ENCODE results near the gene AP1S1. TPM values are rescaled to one million over a fixed set of nuclear protein-coding genes. Genes with fewer than 3 reads are reported as not detected.

AP1S1 gene
- total and polyA plus RNA-seq, 2 donors (not counting 3 experiments of a cell fraction or from before 2014, with no cell fraction given), result 93.3 to 106 TPM

DNA sequence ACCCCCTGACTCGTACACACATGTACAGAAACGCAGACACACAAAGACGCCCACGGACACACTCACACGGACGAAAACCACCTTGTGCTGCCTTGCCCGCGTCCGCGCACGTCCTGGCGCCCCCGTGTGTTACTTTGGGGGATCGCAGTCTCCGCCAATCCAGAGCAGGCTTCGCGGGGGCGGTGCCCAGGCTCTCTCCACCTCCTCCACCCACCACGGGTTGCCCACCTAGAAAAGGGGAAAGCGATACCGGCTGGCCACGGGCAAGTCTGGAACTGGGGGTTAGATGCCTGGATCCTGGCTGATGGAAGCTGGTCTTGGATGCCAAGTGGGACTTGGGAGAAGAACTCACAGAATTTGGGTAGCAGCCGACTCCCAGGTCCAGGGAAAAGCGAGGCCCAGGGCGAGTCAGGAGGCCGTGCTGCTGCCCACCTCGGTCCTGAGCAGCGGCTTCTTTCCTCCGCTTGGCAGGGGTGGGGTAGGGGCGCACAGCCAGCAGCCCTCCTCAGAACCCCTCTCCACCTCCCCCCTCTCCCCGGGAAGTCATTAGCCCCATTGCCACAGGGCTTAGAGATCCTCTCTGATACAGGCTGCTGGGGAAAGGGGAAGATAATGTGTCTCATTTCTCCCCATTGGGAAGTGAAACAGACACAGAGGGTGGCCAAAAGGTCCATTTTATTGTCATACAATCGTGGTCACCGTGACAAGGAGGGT lies 15.7 kb downstream of the AP1S1 start:
- no peak for TF ChIP-seq POLR2A (IDR thresholded peaks at IDR 0.05; ENCODE audit: low read depth, low read length)
- TF ChIP-seq, protein P1, sequence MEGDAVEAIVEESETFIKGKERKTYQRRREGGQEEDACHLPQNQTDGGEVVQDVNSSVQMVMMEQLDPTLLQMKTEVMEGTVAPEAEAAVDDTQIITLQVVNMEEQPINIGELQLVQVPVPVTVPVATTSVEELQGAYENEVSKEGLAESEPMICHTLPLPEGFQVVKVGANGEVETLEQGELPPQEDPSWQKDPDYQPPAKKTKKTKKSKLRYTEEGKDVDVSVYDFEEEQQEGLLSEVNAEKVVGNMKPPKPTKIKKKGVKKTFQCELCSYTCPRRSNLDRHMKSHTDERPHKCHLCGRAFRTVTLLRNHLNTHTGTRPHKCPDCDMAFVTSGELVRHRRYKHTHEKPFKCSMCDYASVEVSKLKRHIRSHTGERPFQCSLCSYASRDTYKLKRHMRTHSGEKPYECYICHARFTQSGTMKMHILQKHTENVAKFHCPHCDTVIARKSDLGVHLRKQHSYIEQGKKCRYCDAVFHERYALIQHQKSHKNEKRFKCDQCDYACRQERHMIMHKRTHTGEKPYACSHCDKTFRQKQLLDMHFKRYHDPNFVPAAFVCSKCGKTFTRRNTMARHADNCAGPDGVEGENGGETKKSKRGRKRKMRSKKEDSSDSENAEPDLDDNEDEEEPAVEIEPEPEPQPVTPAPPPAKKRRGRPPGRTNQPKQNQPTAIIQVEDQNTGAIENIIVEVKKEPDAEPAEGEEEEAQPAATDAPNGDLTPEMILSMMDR (IDR thresholded peaks at IDR 0.05; ENCODE audit: extremely low read depth in 1 of 2, insufficient read depth in 1 of 2, low read depth in 1 of 2, low read length in 2 of 2), result peak; percentile 90 to 98
- no peaks in the 10 kb centered on the region for H3K79me2 ChIP-seq (ENCODE audit: control insufficient read depth, insufficient read depth, low read length)
- dilution Hi-C loops (cut with MboI; ENCODE audit: extremely low pct_ligation_motif_present, low sequenced_read_pairs) (no loop called here), intact Hi-C loops (cut with micrococcal nuclease) (loop anchor here (1.0 to 10.0 kb wide), 5 partner anchors 22 to 565 kb away; partner anchors contain the start of gene ACHE)
- no peaks in the 10 kb centered on the region for H3K9me1 ChIP-seq (replicated peaks; ENCODE audit: control insufficient read depth, extremely low read depth, insufficient read depth, low read length)
- no peak overlapping the region for H3K27ac ChIP-seq (ENCODE audit: insufficient read depth, low read depth, low read length)
- no peaks in the 10 kb centered on the region for H3K36me3 ChIP-seq (ENCODE audit: control insufficient read depth in 2 of 2, extremely low read depth in 1 of 2, insufficient read depth in 2 of 2, low read length in 2 of 2)
- POLR2A ChIA-PET, result no interaction called here
- no TSS peak for BruUV-seq (replicated peaks)
- H4K20me1 ChIP-seq (replicated peaks; ENCODE audit: control insufficient read depth, extremely low read depth, insufficient read depth, low read length), result no peaks in the 10 kb centered on the region
- FAIRE-seq, result peak; percentile 83
- DNase-seq (ENCODE audit: low read depth, low spot score), result peak; percentile 71
- no peak overlapping the region for H3K4me2 ChIP-seq (ENCODE audit: insufficient read depth, low read length)
- H3K9me3 ChIP-seq (replicated peaks; ENCODE audit: control insufficient read depth, insufficient read depth, low read length), result no peaks in the 10 kb centered on the region
- no peak overlapping the region for H3K9ac ChIP-seq (replicated peaks; ENCODE audit: extremely low read depth, insufficient read depth, low read length)
- H3K4me1 ChIP-seq (ENCODE audit: control insufficient read depth, extremely low read depth, insufficient read depth, low read length), result peaks cover 3% of the 10 kb centered on the region
- CTCF ChIA-PET, result interaction anchor here (0.8 to 3.1 kb wide), 10 partner anchors 11 to 113 kb away, joined by 3 to 49 read pairs (median 5); partner anchors contain the start of genes PLOD3 and ZNHIT1
- peaks cover 83 to 85% of the 10 kb centered on the region in 2 experiments for H3K27me3 ChIP-seq (ENCODE audit: control insufficient read depth in 2 of 2, insufficient read depth in 2 of 2, low read length in 2 of 2)
- no peak overlapping the region for H2AFZ ChIP-seq (ENCODE audit: low read depth, low read length)
- no peak overlapping the region for H3K4me3 ChIP-seq (replicated peaks in 1 of 3; ENCODE audit: insufficient read depth in 1 of 3, low read depth in 1 of 3, low read length in 3 of 3)

DNA sequence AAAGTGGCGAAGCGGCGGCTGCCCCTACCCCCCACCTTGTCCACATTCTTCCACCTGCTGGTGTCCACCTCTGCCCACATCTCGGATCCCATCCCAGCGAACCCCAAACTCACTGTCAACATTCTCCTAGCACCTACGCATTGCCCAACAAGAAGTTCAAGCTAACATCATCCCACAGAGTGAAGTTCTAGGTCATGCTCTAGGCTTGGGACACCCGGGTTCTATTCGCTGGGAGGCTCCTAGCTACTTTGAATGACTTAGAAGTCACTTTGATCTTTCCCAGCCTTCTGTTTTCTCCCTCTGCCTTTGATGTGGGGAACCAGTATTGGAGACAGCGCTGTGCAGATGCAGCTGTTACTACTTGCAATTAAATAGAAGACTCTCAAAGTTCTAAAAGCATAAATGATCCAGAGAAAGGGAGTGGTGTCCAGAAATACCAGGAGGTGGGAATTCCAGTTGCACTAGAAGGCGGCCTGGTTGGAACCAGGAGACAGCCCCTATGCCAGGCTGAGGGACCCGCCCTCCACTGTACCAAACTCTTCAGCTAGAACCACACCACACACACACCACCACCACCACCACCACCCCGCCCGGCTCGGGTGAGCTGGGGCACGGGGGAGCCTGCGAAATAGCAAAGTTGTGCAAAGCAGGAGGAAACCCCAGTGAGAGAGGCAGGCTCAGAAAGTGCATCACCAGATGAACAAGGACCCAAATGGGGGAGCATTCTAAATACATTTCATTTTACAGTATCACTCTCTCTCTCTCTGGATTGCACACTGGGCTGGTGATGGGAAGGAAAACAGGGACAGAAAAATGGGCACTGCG lies 16.6 kb downstream of the AP1S1 start:
- ChIA-PET POLR2A (no interaction called here), CTCF (interaction anchor here (0.8 to 3.1 kb wide), 11 partner anchors 12 to 112 kb away, joined by 3 to 49 read pairs (median 6); partner anchors contain the start of genes PLOD3 and ZNHIT1)
- DNase-seq (ENCODE audit: low read depth, low spot score) (no peak), FAIRE-seq (no peak)
- Histone ChIP-seq H3K4me2 (ENCODE audit: insufficient read depth, low read length) (no peak overlapping the region), H3K9ac (replicated peaks; ENCODE audit: extremely low read depth, insufficient read depth, low read length) (no peak overlapping the region), H3K36me3 (ENCODE audit: control insufficient read depth in 2 of 2, extremely low read depth in 1 of 2, insufficient read depth in 2 of 2, low read length in 2 of 2) (no peaks in the 10 kb centered on the region), H3K4me3 (replicated peaks in 1 of 3; ENCODE audit: insufficient read depth in 1 of 3, low read depth in 1 of 3, low read length in 3 of 3) (no peak overlapping the region), H3K27ac (ENCODE audit: insufficient read depth, low read depth, low read length) (no peak overlapping the region), H3K27me3 (ENCODE audit: control insufficient read depth in 2 of 2, insufficient read depth in 2 of 2, low read length in 2 of 2) (peaks cover 88% of the 10 kb centered on the region in 2 experiments), H3K9me3 (replicated peaks; ENCODE audit: control insufficient read depth, insufficient read depth, low read length) (no peaks in the 10 kb centered on the region), H3K9me1 (replicated peaks; ENCODE audit: control insufficient read depth, extremely low read depth, insufficient read depth, low read length) (no peaks in the 10 kb centered on the region), H3K4me1 (ENCODE audit: control insufficient read depth, extremely low read depth, insufficient read depth, low read length) (peaks cover under 1% of the 10 kb centered on the region), H4K20me1 (replicated peaks; ENCODE audit: control insufficient read depth, extremely low read depth, insufficient read depth, low read length) (no peaks in the 10 kb centered on the region), H3K79me2 (ENCODE audit: control insufficient read depth, insufficient read depth, low read length) (no peaks in the 10 kb centered on the region), H2AFZ (ENCODE audit: low read depth, low read length) (no peak overlapping the region)
- TF ChIP-seq JUN (IDR thresholded peaks at IDR 0.05; ENCODE audit: borderline replicate concordance, insufficient read depth, insufficient read length, low read depth), result no peak
- peak; percentile 20 for TF ChIP-seq EZH2 (IDR thresholded peaks at IDR 0.05; ENCODE audit: borderline replicate concordance, low read depth, low read length, severe bottlenecking)
- intact Hi-C loops (cut with micrococcal nuclease) (loop anchor here (10.0 kb wide), 1 partner anchor 564 kb away; no protein-coding TSS in a partner anchor), dilution Hi-C loops (cut with MboI; ENCODE audit: extremely low pct_ligation_motif_present, low sequenced_read_pairs) (no loop called here)
- no TSS peak for BruUV-seq (replicated peaks)

Measured in endothelial cell of umbilical vein (primary cell).